Measurements from ENCODE around the gene MAK. TPM values are rescaled to one million over a fixed set of nuclear protein-coding genes. Genes with fewer than 3 reads are reported as not detected.
"Not testable (repeated sequence)": the region's sequence is repeated elsewhere in the genome, so short reads cannot be mapped to it uniquely, and the experiment has no call there.

MAK gene
- total RNA-seq, 2 donors from 2014 or later = 0.26 TPM; not detected in 1

GRCh38 chr6:10743515-10743914, 94.8 kb downstream of the MAK start:
- Histone ChIP-seq H3K4me1 (peaks cover 12% of the 10 kb centered on the region), H3K27me3 (no peaks in the 10 kb centered on the region), H3K4me3 (no peak overlapping the region), H3K36me3 (replicated peaks in 1 of 2; ENCODE audit: insufficient read depth in 1 of 2, low read depth in 2 of 2) (no peaks in the 10 kb centered on the region), H3K27ac (no peak overlapping the region), H3K9me3 (no peaks in the 10 kb centered on the region)
- WGBS, 2 donors = 79 to 80% methylated on average over 6 of the region's 6 CpGs
- intact Hi-C loops (cut with DNase I) = loop anchor here (10.0 kb wide), 1 partner anchor 49 kb away; the partner anchor contains the start of genes C6orf52 and PAK1IP1
- ATAC-seq = no peak
- DNase-seq = no peak
- no peak for TF ChIP-seq CTCF (IDR thresholded peaks at IDR 0.05)
- TF ChIP-seq POLR2A (IDR thresholded peaks at IDR 0.05) = no peak

- H3K27me3 ChIP-seq = no peaks in the 10 kb centered on the region
- DNase-seq (no peak), ATAC-seq (no peak)
- intact Hi-C loops (cut with DNase I) = loop anchor here (10.0 kb wide), 1 partner anchor 47 kb away; the partner anchor contains the start of genes C6orf52 and PAK1IP1
- H3K27ac ChIP-seq = no peak overlapping the region
- TF ChIP-seq CTCF (IDR thresholded peaks at IDR 0.05) (no peak), POLR2A (IDR thresholded peaks at IDR 0.05) (no peak)
- H3K36me3 ChIP-seq (replicated peaks in 1 of 2; ENCODE audit: insufficient read depth in 1 of 2, low read depth in 2 of 2) = no peaks in the 10 kb centered on the region
- H3K4me3 ChIP-seq = no peak overlapping the region
- WGBS, 2 donors = 93 to 97% methylated on average over 11 to 12 of the region's 12 CpGs
- peaks cover 9% of the 10 kb centered on the region for H3K4me1 ChIP-seq
- no peaks in the 10 kb centered on the region for H3K9me3 ChIP-seq
Measured at GRCh38 chr6:10742251-10742650, 96.1 kb downstream of the MAK start.

GRCh38 chr6:10741643-10742042, 96.7 kb downstream of the MAK start:
- intact Hi-C loops (cut with DNase I) = loop anchor here (10.0 kb wide), 1 partner anchor 47 kb away; the partner anchor contains the start of genes C6orf52 and PAK1IP1
- 80 to 93% methylated on average over 4 of the region's 4 CpGs for WGBS, 2 donors
- H3K36me3 ChIP-seq (replicated peaks in 1 of 2; ENCODE audit: insufficient read depth in 1 of 2, low read depth in 2 of 2); H3K27me3 ChIP-seq; H3K9me3 ChIP-seq; H3K4me3 ChIP-seq; H3K4me1 ChIP-seq; DNase-seq; H3K27ac ChIP-seq; ATAC-seq: not testable (repeated sequence)

- Histone ChIP-seq H3K36me3 (replicated peaks in 1 of 2; ENCODE audit: insufficient read depth in 1 of 2, low read depth in 2 of 2) (no peaks in the 10 kb centered on the region), H3K4me1 (no peaks in the 10 kb centered on the region), H3K27me3 (no peaks in the 10 kb centered on the region), H3K4me3 (no peak overlapping the region), H3K9me3 (no peaks in the 10 kb centered on the region), H3K27ac (no peak overlapping the region)
- DNase-seq (no peak), ATAC-seq (no peak)
- intact Hi-C loops (cut with DNase I) = loop anchor here (10.0 kb wide), 1 partner anchor 45 kb away; the partner anchor contains the start of genes C6orf52 and PAK1IP1
- TF ChIP-seq POLR2A (IDR thresholded peaks at IDR 0.05) (no peak), CTCF (IDR thresholded peaks at IDR 0.05) (no peak)
Measured at GRCh38 chr6:10740061-10740460, 98.3 kb downstream of the MAK start.

- H3K27ac ChIP-seq = no peak overlapping the region
- TF ChIP-seq CTCF (IDR thresholded peaks at IDR 0.05) = no peak
- TF ChIP-seq POLR2A (IDR thresholded peaks at IDR 0.05) = no peak
- peaks cover 0 to 2% of the 10 kb centered on the region in 2 donors for H3K36me3 ChIP-seq (replicated peaks in 1 of 2; ENCODE audit: insufficient read depth in 1 of 2, low read depth in 2 of 2)
- no peaks in the 10 kb centered on the region for H3K4me1 ChIP-seq
- intact Hi-C loops (cut with DNase I) = no loop called here
- ATAC-seq = no peak
- DNase-seq = no peak
- 80 to 89% methylated on average over 2 of the region's 2 CpGs for WGBS, 2 donors
- H3K27me3 ChIP-seq = no peaks in the 10 kb centered on the region
- H3K4me3 ChIP-seq = no peak overlapping the region
- no peaks in the 10 kb centered on the region for H3K9me3 ChIP-seq
Measured at GRCh38 chr6:10736731-10737130, 101.6 kb downstream of the MAK start.
